Measurements from ENCODE around the gene DNASE1.

DNASE1 gene

GRCh38 chr16:3623642-3624041 is 30.8 kb upstream of the DNASE1 start:
- TF ChIP-seq JUND (IDR thresholded peaks at IDR 0.05; ENCODE audit: low read depth), result no peak
- in situ Hi-C loops (cut with HindIII; ENCODE audit: low pct_unique_long_range_greater_than_20kb, low sequenced_read_pairs), result no loop called here
- DNase-seq (ENCODE audit: low read depth in 1 of 2, low spot score in 1 of 2), result no peak

DNA sequence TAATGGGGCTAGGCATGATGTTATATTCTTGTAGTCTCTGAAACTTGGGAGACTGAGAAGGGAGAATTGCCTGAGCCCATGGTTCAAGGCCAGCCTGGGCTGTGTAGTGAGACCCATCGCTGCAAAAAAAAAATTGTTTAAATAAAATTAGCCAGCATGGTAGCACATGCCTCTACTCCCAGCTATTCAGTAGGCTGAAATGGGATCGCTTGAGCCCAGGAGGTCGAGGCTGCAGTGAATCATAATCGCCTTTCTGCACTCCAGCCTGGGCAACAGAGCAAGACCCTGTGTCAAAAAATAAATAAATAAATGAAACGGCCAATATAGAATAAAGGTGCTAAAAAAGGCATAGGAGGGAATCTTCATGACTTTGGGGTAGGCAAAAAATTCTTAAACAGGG is 29.2 kb upstream of the DNASE1 start:
- no peak for DNase-seq (ENCODE audit: low read depth in 1 of 2, low spot score in 1 of 2)
- in situ Hi-C loops (cut with HindIII; ENCODE audit: low pct_unique_long_range_greater_than_20kb, low sequenced_read_pairs), result no loop called here
- no peak for TF ChIP-seq JUND (IDR thresholded peaks at IDR 0.05; ENCODE audit: low read depth)

DNA sequence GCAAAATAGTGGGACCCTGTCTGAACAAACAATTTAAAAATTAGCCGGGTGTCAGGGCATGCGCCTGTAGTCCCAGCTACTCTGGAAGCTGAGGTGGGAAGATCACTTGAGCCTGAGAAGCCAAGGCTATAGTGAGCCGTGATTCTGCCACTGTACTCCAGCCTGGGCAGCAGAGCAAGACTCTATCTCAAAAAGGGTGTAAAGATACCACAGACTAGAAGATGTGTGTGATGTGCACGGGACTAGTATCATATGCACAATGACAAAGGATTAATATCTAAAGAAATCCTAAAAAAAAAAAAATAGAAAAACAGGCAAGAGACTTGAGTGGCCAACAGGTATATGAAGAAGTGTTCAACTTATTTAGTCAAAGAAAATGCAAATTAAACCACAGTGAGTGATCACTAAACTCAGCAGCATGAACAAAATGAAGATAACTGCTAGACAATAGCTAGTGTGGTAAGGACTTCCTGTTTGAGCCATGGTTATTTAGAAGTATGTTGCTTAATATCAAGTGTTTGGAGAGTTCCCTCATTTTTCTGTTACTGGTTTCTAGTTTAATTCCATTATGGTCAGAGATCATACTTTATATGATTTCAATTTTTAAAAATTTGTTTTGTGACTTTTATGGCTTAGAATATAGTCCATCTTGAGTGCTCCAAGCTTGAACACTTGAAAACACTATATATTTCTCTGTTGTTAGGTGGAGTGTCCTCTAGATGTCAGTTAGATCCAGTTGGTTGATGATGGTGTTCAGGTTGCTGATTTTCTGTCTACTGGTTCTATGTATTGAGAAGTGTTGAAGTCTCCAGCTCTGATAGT is 28.4 kb upstream of the DNASE1 start:
- no peak for TF ChIP-seq JUND (IDR thresholded peaks at IDR 0.05; ENCODE audit: low read depth)
- in situ Hi-C loops (cut with HindIII; ENCODE audit: low pct_unique_long_range_greater_than_20kb, low sequenced_read_pairs), result no loop called here
- peak in 1 of 2 experiments; percentile 29 for DNase-seq (ENCODE audit: low read depth in 1 of 2, low spot score in 1 of 2)

DNA sequence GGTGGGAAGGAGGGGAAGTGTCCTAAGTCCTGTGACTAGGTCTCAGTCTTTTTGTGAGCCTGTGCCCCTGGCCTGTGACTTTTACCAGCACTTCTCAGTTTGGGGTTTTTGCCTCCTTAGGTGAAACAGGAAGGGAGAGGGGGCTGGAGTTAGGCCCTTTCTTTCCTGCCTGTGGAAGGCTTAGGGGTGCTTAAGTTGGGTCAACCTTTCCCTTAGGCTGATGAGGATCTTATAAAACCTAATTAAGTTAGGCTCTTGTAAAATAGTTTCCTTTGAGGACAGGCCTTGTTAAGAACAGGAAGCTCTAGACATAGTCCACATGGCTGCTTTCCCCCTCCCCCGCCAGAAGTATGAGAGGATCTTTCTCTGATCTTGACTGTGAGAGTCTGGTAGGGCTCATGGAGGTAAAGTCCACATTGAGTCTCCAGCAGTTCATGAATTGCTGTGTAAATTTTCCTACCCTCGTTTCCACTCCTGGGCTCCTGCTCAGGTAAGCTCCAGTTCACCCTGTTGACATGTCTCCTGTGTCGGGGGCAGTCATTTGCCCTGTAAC is 17.0 kb upstream of the DNASE1 start:
- in situ Hi-C loops (cut with HindIII; ENCODE audit: low pct_unique_long_range_greater_than_20kb, low sequenced_read_pairs), result no loop called here
- no peak for TF ChIP-seq JUND (IDR thresholded peaks at IDR 0.05; ENCODE audit: low read depth)
- DNase-seq (ENCODE audit: low read depth in 1 of 2, low spot score in 1 of 2), result peak in 1 of 2 experiments; percentile 48

GRCh38 chr16:3638916-3639644 is 15.4 kb upstream of the DNASE1 start:
- DNase-seq (ENCODE audit: low read depth in 1 of 2, low spot score in 1 of 2), result no peak
- TF ChIP-seq JUND (IDR thresholded peaks at IDR 0.05; ENCODE audit: low read depth), result no peak
- in situ Hi-C loops (cut with HindIII; ENCODE audit: low pct_unique_long_range_greater_than_20kb, low sequenced_read_pairs), result no loop called here

- no peak for DNase-seq (ENCODE audit: low read depth in 1 of 2, low spot score in 1 of 2)
- TF ChIP-seq JUND (IDR thresholded peaks at IDR 0.05; ENCODE audit: low read depth), result no peak
- in situ Hi-C loops (cut with HindIII; ENCODE audit: low pct_unique_long_range_greater_than_20kb, low sequenced_read_pairs), result no loop called here
These were observed 14.3 kb upstream of the DNASE1 start for GRCh38 chr16:3640207-3640606.

- in situ Hi-C loops (cut with HindIII; ENCODE audit: low pct_unique_long_range_greater_than_20kb, low sequenced_read_pairs), result no loop called here
- no peak for TF ChIP-seq JUND (IDR thresholded peaks at IDR 0.05; ENCODE audit: low read depth)
- no peak for DNase-seq (ENCODE audit: low read depth in 1 of 2, low spot score in 1 of 2)
These were observed 13.6 kb upstream of the DNASE1 start for GRCh38 chr16:3640632-3641501.

DNA sequence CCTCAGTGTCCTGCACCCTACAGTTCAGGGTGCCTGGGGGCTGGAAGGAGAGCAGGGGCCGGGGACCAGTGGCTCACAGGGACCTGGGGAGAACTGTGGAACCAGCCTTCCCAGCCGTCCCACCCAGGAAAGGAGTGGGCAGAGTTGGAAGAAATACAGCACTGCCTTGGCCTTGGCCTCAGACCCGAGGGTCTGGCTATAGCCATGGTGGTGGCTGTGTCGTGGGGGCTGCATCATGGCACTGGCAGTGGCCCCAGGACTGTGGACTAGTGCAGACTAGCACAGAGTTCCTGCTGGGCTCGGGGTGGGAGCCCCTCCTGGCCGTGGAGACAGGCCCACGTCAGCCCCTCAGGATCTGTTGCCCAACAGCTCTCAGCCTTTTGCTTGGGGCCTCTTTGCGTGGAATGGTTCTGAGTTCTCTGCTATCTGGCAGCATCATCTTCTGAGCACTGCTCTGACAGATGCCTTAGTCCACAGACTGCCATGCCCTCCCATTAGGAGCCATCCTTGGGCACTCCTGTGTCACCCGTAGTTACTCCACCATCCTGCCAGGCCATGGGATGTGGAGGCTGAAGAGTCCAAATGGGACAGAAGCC is 12.6 kb upstream of the DNASE1 start:
- DNase-seq (ENCODE audit: low read depth in 1 of 2, low spot score in 1 of 2), result no peak
- in situ Hi-C loops (cut with HindIII; ENCODE audit: low pct_unique_long_range_greater_than_20kb, low sequenced_read_pairs), result no loop called here
- no peak for TF ChIP-seq JUND (IDR thresholded peaks at IDR 0.05; ENCODE audit: low read depth)

DNA sequence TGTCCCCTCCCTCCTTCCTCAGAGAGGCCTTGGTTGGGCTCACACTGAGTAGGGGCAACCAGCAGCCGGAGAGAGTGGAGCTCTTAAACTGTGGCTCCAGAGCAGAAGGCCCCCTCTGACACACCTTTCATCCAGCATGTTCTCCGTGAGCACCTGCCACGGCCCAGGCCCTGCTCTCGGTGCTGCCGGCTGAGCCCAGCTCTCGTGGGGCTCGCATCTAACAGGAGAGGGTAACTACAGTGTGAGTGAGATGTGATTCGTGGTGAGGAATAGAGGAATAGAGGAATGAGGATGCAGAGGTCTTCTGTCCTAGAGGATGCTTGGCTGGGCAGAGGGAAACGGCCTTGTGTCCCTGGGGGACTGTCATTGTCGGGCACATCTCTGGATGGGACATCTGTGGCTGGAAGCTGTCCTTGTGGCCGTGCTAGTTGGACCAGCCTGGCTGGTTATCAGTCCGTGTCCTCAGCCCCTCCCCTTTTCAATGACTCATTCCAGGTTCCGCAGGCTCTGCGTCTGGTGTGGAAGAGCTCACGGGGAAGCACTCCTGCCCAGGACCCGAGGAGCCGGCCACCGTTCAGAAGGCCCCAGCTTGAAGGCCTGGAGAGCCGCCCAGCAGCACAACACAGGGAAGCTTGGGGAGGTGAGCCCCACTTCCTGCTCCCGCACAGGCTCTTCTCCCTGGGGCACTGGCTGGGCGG is 11.9 kb upstream of the DNASE1 start:
- DNase-seq (ENCODE audit: low read depth in 1 of 2, low spot score in 1 of 2), result peak; percentile 68 to 86
- in situ Hi-C loops (cut with HindIII; ENCODE audit: low pct_unique_long_range_greater_than_20kb, low sequenced_read_pairs), result no loop called here
- TF ChIP-seq JUND (IDR thresholded peaks at IDR 0.05; ENCODE audit: low read depth), result peak; percentile 85

- TF ChIP-seq JUND (IDR thresholded peaks at IDR 0.05; ENCODE audit: low read depth), result no peak
These were observed 11.3 kb upstream of the DNASE1 start for GRCh38 chr16:3643095-3643730.

GRCh38 chr16:3645108-3645503 is 9.4 kb upstream of the DNASE1 start:
- no peak for DNase-seq (ENCODE audit: low read depth in 1 of 2, low spot score in 1 of 2)
- TF ChIP-seq JUND (IDR thresholded peaks at IDR 0.05; ENCODE audit: low read depth), result no peak
- in situ Hi-C loops (cut with HindIII; ENCODE audit: low pct_unique_long_range_greater_than_20kb, low sequenced_read_pairs), result no loop called here

More at GRCh38 chr16:3643095-3643730, 11.3 kb upstream of the DNASE1 start:
- in situ Hi-C loops (cut with HindIII; ENCODE audit: low pct_unique_long_range_greater_than_20kb, low sequenced_read_pairs), result no loop called here
- no peak for DNase-seq (ENCODE audit: low read depth in 1 of 2, low spot score in 1 of 2)

Data from T47D (cell line).